T-cell (primary cell): ENCODE data around the gene AIP. TPM values are rescaled to one million over a fixed set of nuclear protein-coding genes. Genes with fewer than 3 reads are reported as not detected.
"Not testable (repeated sequence)": the region's sequence is repeated elsewhere in the genome, so short reads cannot be mapped to it uniquely, and the experiment has no call there.

Experiments
- ATAC-seq, 4 experiments: fragments of 200-7000 bp in 3 of 4; fragments of 150-1000 bp in 1 of 4; cut with Tn5 transposase; replicated peaks in 1 of 4; 1 replicate in 3 of 4; 2 replicates in 1 of 4; pipeline ENCODE4 v1.10.0; 2021; ENCODE audit warnings: moderate library complexity in 3 of 4, mild to moderate bottlenecking in 2 of 4, moderate number of reproducible peaks in 1 of 4
- CTCF ChIA-PET, 2 donors: fragments of 300-600 bp; sonication (Branson Sonifier 250); formaldehyde crosslinking; loops; one replicate each; lab custom pipeline; 2022; ENCODE audit warnings: antibody characterized with exemption in 2 of 2; lab: Charles Lee
- POLR2A ChIA-PET, 2 donors: fragments of 300-600 bp; sonication (Branson Sonifier 250); formaldehyde crosslinking; loops; one replicate each; lab custom pipeline; 2022; ENCODE audit warnings: antibody characterized with exemption in 2 of 2; lab: Charles Lee
- DNase-seq, 35 experiments: peaks; one replicate each; pipeline versions ENCODE4 v3.0.0 to v3.0.0-alpha.2; 2013 to 2023
- H3K27ac ChIP-seq: one replicate; pipeline ENCODE4 v1.5.1; 2013; ENCODE audit warnings: low read length
- H3K27me3 ChIP-seq, 2 experiments: replicated peaks in 1 of 2; 1 replicate in 1 of 2; 2 replicates in 1 of 2; pipeline versions ENCODE4 v1.6.1 to v1.7.0; 2013; ENCODE audit warnings: low read length in 1 of 2, mixed read lengths in 1 of 2; ENCODE audit not compliant: control insufficient read depth in 2 of 2, insufficient read depth in 2 of 2; ENCODE audit errors: extremely low read depth in 1 of 2
- H3K36me3 ChIP-seq, 2 donors: 1 replicate in 1 of 2; 2 replicates in 1 of 2; pipeline versions ENCODE4 v1.6.1 to v1.7.0; 2013; ENCODE audit warnings: low read length in 1 of 2; ENCODE audit not compliant: control insufficient read depth in 2 of 2, insufficient read depth in 1 of 2; ENCODE audit errors: extremely low read depth in 1 of 2
- H3K4me1 ChIP-seq, 2 experiments: 1 replicate in 1 of 2; 2 replicates in 1 of 2; pipeline versions ENCODE4 v1.6.1 to v1.7.0; 2013; ENCODE audit warnings: low read length in 2 of 2, mixed read lengths in 1 of 2; ENCODE audit not compliant: insufficient read depth in 2 of 2, control insufficient read depth in 1 of 2; ENCODE audit errors: extremely low read depth in 1 of 2
- H3K4me3 ChIP-seq, 2 donors: 1 replicate in 1 of 2; 2 replicates in 1 of 2; pipeline versions ENCODE4 v1.5.1 to v1.7.0; 2013; ENCODE audit warnings: mild to moderate bottlenecking in 2 of 2, low read length in 1 of 2, moderate library complexity in 1 of 2; ENCODE audit not compliant: control insufficient read depth in 1 of 2; ENCODE audit errors: extremely low read depth in 1 of 2
- H3K9me3 ChIP-seq: 2 replicates; pipeline ENCODE4 v1.7.0; 2013
- H3K27ac Mint-ChIP-seq, 2 donors: one replicate each; pipeline ENCODE4 v1.8.0; 2020 to 2021; ENCODE audit warnings: mild to moderate bottlenecking in 2 of 2, mixed read lengths in 2 of 2
- H3K27me3 Mint-ChIP-seq, 2 donors: one replicate each; pipeline ENCODE4 v1.8.0; 2021 to 2022; ENCODE audit warnings: mixed read lengths in 2 of 2
- H3K36me3 Mint-ChIP-seq: one replicate; pipeline ENCODE4 v1.8.0; 2021; ENCODE audit warnings: mixed read lengths
- H3K4me1 Mint-ChIP-seq, 3 donors: one replicate each; pipeline ENCODE4 v1.8.0; 2020 to 2022; ENCODE audit warnings: mixed read lengths in 3 of 3, mild to moderate bottlenecking in 1 of 3
- H3K4me3 Mint-ChIP-seq, 3 donors: one replicate each; pipeline ENCODE4 v1.8.0; 2020 to 2022; ENCODE audit warnings: mild to moderate bottlenecking in 3 of 3, mixed read lengths in 3 of 3, moderate library complexity in 3 of 3
- H3K9me3 Mint-ChIP-seq, 3 donors: one replicate each; pipeline ENCODE4 v1.8.0; 2020 to 2022; ENCODE audit warnings: mixed read lengths in 3 of 3
- WGBS: methylation state at CpG from one replicate; pipeline ENCODE4 v1.1.5; 2013; ENCODE audit warnings: missing lambda C conversion rate; ENCODE audit not compliant: insufficient coverage; 5-methylcytosine and 5-hydroxymethylcytosine counted together
- total RNA-seq, 35 experiments: library from RNA in 6 of 35; stranded (reverse) in 6 of 35; fragments of 120-200 nt in 1 of 35; gene quantifications; one replicate each; pipeline versions ENCODE4 v1.2.1 to v1.2.4 and lab custom pipeline; 2013 to 2026

AIP gene
- total RNA-seq, 5 donors from 2014 or later (not counting 1 experiment from before 2014, with no cell fraction given): 114 to 168 (median 154) TPM

DNA sequence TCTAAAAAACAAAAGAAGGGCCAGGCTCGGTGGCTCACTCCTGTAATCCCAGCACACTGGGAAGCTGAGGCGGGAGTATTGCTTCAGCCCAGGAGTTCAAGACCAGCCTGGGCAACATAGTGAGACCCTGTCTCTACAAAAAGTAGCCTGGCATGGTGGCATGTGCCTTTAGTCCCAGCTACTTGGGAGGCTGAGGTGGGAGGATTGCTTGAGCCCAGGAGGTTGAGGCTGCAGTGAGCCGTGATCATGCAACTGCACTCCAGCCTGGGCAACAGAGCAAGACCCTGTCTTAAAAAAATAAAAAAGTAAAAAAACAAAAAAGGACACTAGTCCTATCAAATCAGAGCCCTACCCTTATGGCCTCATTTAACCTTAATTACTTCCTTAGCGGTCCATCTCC, 28.7 kb downstream of the AIP start:
- H3K4me1 ChIP-seq: peaks cover 2 to 22% of the 10 kb centered on the region in 2 experiments
- H3K27me3 ChIP-seq: peaks cover 0 to 28% of the 10 kb centered on the region in 2 experiments
- CTCF ChIA-PET: interaction anchor here in 1 of 2 donors (0.6 kb wide), 1 partner anchor 1778 kb away, joined by 5 read pairs; no protein-coding TSS in a partner anchor
- DNase-seq, H3K27ac Mint-ChIP-seq, H3K4me3 Mint-ChIP-seq, POLR2A ChIA-PET, H3K27ac ChIP-seq, ATAC-seq, H3K36me3 ChIP-seq, H3K9me3 ChIP-seq, H3K4me3 ChIP-seq, H3K36me3 Mint-ChIP-seq, H3K9me3 Mint-ChIP-seq: not testable (repeated sequence)
- Mint-ChIP-seq H3K27me3 (peaks cover 0 to 16% of the 10 kb centered on the region in 2 donors), H3K4me1 (peaks cover 16 to 22% (median 19%) of the 10 kb centered on the region in 3 donors)
- 83% methylated on average over 2 of the region's 4 CpGs for WGBS

DNA sequence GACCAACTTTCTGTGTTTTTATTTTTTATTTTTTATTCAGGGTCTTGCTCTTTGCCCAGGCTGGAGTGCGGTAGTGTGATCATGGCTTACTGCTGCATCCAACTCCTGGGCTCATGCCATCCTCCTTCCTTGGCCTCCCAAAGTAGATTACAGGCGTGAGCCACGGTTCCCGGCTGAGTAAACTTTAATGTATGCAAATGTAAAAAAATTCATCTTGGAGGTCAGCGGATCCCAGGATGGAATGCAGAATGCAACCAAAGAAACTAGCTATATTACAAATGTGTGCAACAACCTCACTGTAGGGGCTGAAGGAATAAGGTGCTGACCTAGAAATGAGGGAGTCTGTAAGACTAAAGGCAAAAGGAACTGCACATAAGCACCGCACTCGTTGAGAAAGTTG, 31.3 kb downstream of the AIP start:
- no peak for ATAC-seq
- CTCF ChIA-PET: interaction anchor here in 1 of 2 donors (0.6 kb wide), 1 partner anchor 319 kb away, joined by 4 read pairs; no protein-coding TSS in a partner anchor
- no peaks in the 10 kb centered on the region for H3K36me3 Mint-ChIP-seq

DNA sequence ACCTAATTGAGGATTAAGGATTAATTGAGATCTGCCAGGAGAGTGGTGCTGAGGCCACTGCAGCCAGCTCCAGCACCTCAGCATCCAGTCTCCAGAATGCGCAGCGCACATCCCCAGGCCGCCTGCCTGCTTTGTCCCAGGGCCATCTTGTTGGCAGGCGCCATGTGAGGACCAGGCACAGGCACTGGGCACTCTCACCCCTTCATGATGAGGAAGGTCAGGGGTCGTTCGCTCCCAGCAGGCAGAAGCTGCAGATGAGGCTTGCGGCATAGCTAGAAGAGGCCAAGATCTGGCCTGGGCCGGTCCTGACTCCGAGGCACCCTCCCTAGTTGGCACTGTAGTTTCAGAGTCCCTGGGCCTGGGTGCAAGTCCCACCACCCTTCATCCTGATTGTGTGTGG, 34.0 kb downstream of the AIP start:
- POLR2A ChIA-PET: no interaction called here
- Mint-ChIP-seq H3K27me3 (peaks cover 3 to 10% of the 10 kb centered on the region in 2 donors), H3K9me3 (no peaks in the 10 kb centered on the region), H3K27ac (peak overlapping the region in 1 of 2 donors; percentile 23), H3K4me3 (no peak overlapping the region), H3K4me1 (no peaks in the 10 kb centered on the region), H3K36me3 (no peaks in the 10 kb centered on the region)
- no peak overlapping the region for H3K27ac ChIP-seq
- H3K9me3 ChIP-seq: no peaks in the 10 kb centered on the region
- WGBS: 93% methylated on average over 6 of the region's 9 CpGs
- no peaks in the 10 kb centered on the region for H3K36me3 ChIP-seq
- no peak overlapping the region for H3K4me3 ChIP-seq
- DNase-seq: no peak
- no peak for ATAC-seq
- H3K4me1 ChIP-seq: no peaks in the 10 kb centered on the region
- peaks cover 0 to 35% of the 10 kb centered on the region in 2 experiments for H3K27me3 ChIP-seq
- CTCF ChIA-PET: no interaction called here

More for the DNA sequence above, 31.3 kb downstream of the AIP start:
- H3K9me3 Mint-ChIP-seq: no peaks in the 10 kb centered on the region
- H3K27me3 Mint-ChIP-seq: peaks cover 3 to 16% of the 10 kb centered on the region in 2 donors
- Histone ChIP-seq H3K4me3 (no peak overlapping the region), H3K27me3 (peaks cover 0 to 37% of the 10 kb centered on the region in 2 experiments), H3K4me1 (peaks cover 0 to 2% of the 10 kb centered on the region in 2 experiments), H3K36me3 (no peaks in the 10 kb centered on the region), H3K9me3 (no peaks in the 10 kb centered on the region), H3K27ac (no peak overlapping the region)
- no peak overlapping the region for H3K27ac Mint-ChIP-seq
- H3K4me1 Mint-ChIP-seq: peaks cover 1 to 4% (median 4%) of the 10 kb centered on the region in 3 donors
- no peak overlapping the region for H3K4me3 Mint-ChIP-seq
- WGBS: no CpG with 5 or more reads among the region's 7 CpGs
- POLR2A ChIA-PET: interaction anchor here in 1 of 2 donors (0.7 kb wide), 1 partner anchor 10 kb away, joined by 3 read pairs; no protein-coding TSS in a partner anchor
- no peak for DNase-seq

DNA sequence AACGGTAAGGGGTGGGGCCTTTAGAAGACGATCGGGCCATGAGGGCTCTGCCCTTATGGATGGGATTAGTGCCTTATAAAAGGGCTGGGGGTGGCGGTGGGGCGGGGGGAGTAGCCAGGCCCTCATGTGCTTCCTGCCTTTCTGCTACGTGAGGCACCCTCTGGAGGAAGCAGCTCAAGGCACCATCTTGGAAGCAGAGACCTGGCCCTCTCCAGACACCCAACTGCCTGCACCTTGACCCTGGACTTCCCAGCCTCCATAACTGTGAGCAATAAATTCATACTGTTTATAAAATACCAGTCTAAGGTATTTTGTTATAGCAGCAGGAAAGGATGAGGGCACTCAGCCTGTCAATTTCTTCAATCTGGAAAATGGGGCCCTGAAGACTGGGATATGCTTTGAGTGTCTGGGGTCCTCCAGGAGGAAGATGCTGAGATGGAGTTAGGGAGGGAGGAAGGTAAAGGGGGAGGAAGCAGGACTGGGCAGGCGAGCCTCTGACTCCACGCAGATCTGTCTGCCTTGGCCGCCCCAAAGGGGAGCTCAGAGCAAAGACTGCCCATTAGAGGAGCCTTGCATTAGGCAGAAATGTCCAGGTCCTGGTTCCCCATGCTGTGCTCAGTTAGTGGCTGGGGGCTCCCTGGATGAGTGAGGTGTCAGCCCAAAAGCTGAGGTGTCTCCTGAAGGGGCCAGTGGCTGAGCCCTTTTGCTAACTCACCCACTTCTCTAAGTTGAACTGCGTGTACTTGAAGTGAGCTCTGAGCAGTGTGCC, 35.1 kb downstream of the AIP start:
- no peaks in the 10 kb centered on the region for H3K36me3 Mint-ChIP-seq
- H3K36me3 ChIP-seq: no peaks in the 10 kb centered on the region
- H3K27me3 ChIP-seq: peaks cover 0 to 29% of the 10 kb centered on the region in 2 experiments
- no peak overlapping the region for H3K27ac Mint-ChIP-seq
- no peaks in the 10 kb centered on the region for H3K4me1 Mint-ChIP-seq
- CTCF ChIA-PET: no interaction called here
- H3K9me3 ChIP-seq: no peaks in the 10 kb centered on the region
- no peaks in the 10 kb centered on the region for H3K4me1 ChIP-seq
- no peak for DNase-seq
- no peak overlapping the region for H3K27ac ChIP-seq
- no peaks in the 10 kb centered on the region for H3K9me3 Mint-ChIP-seq
- H3K4me3 ChIP-seq: no peak overlapping the region
- H3K4me3 Mint-ChIP-seq: no peak overlapping the region
- POLR2A ChIA-PET: no interaction called here
- WGBS: 86% methylated on average over 9 of the region's 10 CpGs
- ATAC-seq: no peak
- H3K27me3 Mint-ChIP-seq: peaks cover 3 to 10% of the 10 kb centered on the region in 2 donors

DNA sequence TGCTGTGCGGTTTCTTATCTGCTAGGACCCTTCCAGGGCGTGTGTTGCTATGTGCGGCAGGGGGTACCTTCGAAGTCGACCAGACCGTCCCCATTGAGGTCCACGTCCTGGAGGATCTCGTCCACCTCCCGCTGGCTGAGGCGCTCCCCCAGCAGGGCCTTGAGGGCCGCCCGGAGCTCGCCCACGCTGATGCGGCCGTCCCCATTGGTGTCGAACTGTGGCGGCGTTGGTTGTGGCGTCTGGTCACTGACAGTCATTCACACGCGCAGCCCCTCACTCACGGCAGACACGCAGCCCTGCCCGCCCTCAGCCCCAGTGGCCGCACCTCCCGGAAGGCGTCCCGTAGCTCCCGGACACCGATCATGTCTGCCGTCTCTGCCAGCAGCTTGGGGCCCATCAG, 36.9 kb downstream of the AIP start:
- Histone ChIP-seq H3K27ac (no peak overlapping the region), H3K4me3 (no peak overlapping the region), H3K36me3 (no peaks in the 10 kb centered on the region), H3K9me3 (no peaks in the 10 kb centered on the region), H3K4me1 (no peaks in the 10 kb centered on the region), H3K27me3 (peaks cover 0 to 41% of the 10 kb centered on the region in 2 experiments)
- H3K4me3 Mint-ChIP-seq: no peak overlapping the region
- peaks cover 2 to 5% of the 10 kb centered on the region in 2 donors for H3K27me3 Mint-ChIP-seq
- WGBS: 92% methylated on average over 31 of the region's 32 CpGs
- no peak for ATAC-seq
- no peaks in the 10 kb centered on the region for H3K4me1 Mint-ChIP-seq
- DNase-seq: no peak
- H3K9me3 Mint-ChIP-seq: no peaks in the 10 kb centered on the region
- H3K36me3 Mint-ChIP-seq: no peaks in the 10 kb centered on the region
- ChIA-PET CTCF (no interaction called here), POLR2A (no interaction called here)
- H3K27ac Mint-ChIP-seq: no peak overlapping the region

DNA sequence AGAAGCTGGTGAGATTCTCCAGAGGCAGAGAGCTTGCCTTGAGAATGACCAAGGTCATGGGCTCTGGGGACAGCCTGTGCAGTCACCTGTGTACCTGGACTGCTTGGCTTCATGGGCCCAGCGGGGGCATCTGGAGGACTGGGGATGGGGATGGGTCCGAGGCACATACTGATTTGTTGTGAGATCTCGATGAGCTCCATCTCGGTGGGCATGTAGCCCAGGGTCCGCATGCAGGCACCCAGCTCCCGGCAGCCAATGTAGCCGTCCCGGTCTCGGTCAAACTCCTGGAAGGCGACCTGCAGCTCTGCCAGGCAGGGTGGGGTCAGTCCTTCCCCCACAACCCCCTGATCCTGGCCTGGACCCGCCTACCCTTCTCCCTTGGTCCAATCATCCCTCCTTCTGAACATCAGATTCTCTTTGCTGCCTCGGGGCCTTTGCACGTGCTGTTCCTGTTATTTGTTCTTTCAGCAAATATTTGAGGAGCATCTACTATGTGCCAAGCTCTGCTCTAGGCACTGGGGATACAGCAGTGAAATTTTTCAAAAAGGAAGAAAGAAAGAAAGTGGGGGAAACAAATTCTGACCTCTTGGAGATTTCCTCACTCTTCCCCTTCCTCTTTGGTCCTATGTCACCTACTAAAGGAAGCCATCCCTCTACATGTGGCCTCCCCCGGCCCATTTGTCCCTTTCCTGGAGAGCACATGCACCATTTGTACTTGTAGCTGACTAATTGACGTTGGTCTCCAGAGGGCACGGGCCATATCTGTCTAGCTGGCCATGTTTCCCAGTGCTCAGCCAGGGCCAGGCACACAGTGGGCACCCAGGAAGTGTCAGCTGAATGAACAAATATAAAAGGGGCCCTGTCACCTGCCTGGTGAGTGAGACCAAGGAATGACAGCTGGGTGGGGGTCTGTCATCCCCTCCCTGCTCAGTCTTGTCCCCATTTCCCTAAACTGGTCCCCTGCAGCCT, 38.3 kb downstream of the AIP start:
- Mint-ChIP-seq H3K4me3 (no peak overlapping the region), H3K27ac (no peak overlapping the region), H3K4me1 (no peaks in the 10 kb centered on the region), H3K9me3 (no peaks in the 10 kb centered on the region), H3K36me3 (no peaks in the 10 kb centered on the region), H3K27me3 (peaks cover 4 to 7% of the 10 kb centered on the region in 2 donors)
- Histone ChIP-seq H3K4me3 (no peak overlapping the region), H3K27ac (no peak overlapping the region), H3K36me3 (no peaks in the 10 kb centered on the region), H3K4me1 (no peaks in the 10 kb centered on the region), H3K9me3 (no peaks in the 10 kb centered on the region), H3K27me3 (peaks cover 0 to 46% of the 10 kb centered on the region in 2 experiments)
- 82% methylated on average over 13 of the region's 16 CpGs for WGBS
- CTCF ChIA-PET: no interaction called here
- POLR2A ChIA-PET: interaction anchor here in 1 of 2 donors (0.6 kb wide), 1 partner anchor 717 kb away, joined by 4 read pairs; no protein-coding TSS in a partner anchor
- no peak for ATAC-seq
- DNase-seq: no peak
